Activated gamma-delta T cell (primary cell): ENCODE measurements around the gene PRDM1.
"Not testable (repeated sequence)": the region's sequence is repeated elsewhere in the genome, so short reads cannot be mapped to it uniquely, and the experiment has no call there.

Experiments
- DNase-seq: peaks from one replicate; lab custom pipeline; 2025; lab: John Stamatoyannopoulos, UW

PRDM1 gene

DNA sequence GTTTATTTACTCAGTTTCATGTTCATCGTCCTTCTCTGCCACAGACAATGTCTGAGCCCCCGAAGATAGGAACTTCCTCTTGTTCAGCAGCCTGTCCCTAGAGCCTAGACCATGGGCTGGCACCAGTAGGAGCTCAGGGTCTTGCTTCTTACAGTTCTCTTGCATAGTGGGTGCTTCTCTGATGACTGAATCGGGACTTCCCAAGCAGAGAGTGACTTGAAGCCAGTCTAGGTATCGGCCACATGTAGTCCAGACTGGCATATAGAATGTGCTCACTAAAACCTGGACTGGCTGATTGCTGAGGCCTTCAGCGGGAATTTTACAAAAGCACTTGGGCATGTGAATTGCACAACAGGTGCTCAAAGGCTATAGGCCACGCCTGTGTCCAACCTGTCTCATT lies 52.0 kb downstream of the PRDM1 start:
- DNase-seq = no peak

DNA sequence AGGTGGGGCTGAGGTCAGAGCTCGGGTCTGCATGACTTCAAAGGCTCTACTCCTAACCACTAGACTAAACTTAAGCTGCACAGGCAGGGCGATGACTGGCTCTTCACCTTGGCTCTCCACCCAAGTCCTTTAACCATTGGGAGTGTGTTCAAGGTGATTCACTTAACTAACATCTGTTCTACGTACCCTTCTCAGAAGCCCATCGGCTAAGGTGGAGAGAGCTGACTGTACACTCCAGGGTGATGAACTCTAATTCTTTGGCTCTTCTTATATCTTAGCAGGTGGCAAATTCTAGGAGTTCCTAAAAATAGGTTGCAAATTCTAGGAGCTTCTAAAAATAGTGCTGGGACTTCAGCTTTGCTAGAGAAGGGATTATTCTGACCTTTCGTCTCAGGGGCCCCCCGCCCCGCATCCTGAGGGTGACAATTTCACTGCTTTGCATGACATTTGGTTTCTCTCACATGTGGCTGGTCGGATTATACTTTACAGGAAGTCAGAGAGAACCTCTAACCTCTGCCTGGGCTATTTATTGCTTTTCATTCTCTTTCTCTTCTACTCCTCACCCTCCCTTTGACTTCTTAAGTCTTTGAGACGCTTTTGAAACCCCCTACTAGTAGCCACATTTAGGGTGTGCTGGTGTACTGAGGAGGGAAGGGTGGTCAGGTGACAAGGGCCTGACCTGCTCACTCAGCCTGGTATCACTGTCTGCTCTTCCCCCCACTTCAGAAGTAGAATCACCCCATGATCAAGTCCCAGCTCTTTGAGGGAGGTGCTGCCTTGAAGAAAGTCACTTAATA lies 55.5 kb downstream of the PRDM1 start:
- no peak for DNase-seq

DNA sequence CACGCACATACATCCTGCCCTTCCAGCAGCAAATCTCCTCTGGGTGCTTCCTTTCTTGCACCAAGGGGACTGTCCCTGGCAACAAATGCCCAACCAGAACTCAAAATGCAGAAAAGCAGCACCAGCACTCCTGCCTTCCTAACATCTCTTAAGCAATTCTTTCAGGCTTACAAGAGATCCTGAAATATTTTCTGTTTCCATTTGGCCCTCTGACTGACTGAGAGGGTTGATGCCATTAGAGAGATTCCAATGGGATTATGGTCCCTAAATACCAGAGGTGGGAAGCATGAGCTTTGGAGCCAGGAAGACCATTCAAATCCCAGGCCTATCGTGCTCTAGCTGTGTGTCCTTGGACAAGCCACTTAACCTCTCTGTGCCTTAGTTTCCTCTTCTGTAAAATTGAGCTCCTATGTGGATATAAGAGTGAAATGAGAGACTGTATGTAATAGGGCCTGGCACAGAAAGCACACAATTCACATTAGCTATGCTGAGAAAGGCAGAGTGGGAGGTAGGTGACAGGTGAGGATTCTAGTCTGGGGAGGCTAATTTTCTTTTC lies 56.8 kb downstream of the PRDM1 start:
- DNase-seq = no peak

DNA sequence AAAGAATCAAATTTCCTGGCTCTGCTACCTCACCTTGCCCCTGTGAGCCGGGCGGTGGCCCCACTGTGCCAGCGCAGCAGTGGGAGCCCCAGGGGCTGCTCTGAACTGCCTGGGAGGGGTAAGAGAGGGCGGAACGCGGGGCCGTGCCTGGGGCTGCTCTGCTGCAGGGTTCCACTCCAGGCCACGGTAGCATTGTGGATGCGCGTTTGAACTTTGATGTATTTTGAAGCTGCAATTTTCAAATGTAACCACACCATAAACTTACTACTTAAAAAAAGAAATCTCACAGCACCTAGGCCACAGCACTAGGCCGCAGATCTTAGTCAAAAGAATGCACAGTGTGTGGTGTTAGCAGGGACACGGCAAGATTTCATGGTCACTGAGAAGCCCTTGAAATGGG lies 57.5 kb downstream of the PRDM1 start:
- DNase-seq = no peak

DNA sequence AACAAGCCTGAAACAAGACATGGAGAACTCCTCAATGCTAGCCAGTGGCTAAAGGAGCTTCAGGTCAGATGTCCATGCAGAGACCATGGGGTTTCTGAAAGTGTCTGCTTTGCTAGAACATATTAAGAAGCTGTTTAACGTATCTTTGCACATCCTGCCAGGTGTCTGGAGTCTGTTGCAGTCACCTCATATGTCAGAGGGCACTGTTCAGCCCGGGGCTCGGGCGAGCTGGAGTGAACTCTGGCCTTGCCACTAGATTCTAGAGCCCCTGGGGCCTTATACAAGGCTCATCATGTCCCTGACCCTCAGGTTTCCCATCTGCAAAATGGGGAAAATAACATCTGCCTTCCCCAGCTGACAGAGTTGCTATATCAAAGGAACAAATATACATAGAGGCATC lies 59.0 kb downstream of the PRDM1 start:
- DNase-seq = no peak

DNA sequence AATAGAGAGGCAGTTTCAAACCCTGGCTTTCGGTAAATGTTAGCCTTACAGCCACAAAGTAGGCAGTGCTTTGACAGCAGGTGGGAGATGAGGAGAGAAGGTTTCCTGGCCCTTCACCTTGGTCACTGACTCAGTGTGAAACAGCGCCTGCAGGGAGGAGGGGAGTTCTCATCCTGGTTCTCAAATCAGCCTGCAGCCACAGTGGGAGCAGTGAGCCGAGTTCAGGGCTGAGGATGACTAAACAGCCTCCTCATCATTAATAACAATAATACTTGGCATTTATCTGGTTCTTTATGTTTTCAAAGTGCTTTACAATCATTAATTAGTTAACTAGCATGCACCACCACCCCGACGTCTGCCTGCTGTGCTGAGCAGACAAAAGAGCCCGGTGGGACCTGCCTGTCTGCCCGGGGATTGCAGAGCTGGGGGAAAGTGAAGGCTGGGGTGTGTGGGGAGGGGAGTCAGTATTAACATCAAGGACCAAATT lies 59.6 kb downstream of the PRDM1 start:
- no peak for DNase-seq

DNA sequence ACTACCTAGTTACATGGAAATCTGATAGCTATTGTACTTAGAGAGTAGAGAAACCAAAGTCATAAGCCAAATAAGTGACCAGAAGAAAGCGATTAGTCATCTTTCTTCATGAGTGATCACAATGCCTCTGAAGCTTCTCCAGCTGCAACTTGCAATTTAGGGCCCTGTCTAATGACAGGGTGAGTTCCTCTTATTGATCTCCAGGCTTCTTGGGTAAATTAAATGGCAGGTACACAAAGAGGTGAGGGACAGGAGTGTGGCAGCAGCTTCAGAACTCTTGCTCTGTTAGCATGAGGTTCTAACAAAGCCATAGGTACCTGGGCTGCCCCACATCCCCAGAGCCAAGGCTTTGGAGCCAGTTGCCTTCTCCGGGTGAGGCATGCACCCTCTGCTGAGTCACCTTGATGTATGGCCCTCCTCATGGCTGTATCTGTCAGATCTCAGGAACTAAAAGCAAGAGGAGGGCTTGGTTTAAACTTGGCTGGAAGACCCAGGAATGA lies 60.8 kb downstream of the PRDM1 start:
- DNase-seq = no peak

DNA sequence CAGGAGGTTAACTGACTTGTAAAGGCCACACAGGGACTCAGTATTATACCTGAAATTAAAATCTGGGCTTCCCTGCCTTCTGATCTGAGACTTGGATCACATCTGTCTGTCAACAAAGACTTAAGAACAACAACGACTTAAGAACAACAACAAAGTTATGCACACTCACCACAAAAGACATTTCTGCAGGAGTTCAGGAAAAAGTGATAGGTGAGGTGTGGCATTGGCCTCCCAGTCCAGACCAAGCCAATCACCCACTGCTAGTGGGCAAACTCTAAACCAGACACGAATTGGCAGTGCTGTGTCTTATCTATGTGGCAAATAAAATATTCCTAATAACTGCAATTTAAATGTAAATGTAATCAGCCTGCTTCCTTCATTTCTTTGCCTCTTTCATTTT lies 61.3 kb downstream of the PRDM1 start:
- no peak for DNase-seq

DNA sequence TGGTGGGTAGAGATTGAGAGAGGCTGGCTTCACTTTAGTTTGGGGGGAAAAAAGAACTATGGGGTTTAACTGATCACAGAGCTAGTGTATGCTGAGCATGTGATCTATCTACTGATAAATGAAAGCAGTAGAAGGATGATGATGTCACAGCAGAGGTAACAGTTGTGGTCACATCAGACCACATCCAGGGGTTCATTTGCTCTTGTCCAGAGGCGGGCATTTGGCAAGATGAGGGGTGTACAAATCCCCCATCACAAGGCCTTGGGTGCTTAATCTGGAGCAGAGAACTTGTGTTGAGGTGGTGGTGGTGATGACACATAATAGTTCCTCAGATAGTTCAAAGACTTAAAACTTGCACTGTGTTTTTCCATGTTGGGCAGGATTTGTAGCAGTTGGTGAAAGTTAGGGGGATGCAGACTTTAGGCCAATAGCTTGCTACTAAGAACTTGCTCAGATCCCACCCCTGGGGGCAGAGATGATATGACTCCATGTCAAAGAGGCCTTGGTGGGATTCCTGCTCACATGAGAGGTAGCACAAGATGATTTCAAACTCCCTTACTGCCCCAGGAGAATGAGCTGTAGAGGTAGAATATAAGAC lies 63.4 kb downstream of the PRDM1 start:
- no peak for DNase-seq

DNA sequence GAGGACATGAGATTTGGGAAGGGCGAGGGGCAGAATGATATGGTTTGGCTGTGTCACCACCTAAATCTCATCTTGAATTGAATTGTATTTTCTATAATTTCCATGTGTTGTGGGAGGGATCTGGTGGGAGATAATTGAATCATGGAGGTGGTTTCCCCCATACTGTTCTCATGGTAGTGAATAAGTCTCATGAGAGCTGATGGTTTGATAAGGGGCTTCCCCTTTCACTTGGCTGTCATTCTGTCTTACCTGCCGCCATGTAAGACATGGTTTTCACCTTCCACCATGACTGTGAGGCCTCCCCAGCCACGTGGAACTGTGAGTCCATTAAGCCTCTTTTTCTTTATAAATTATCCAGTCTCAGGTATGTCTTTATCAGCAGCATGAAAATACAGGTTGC lies 66.3 kb downstream of the PRDM1 start:
- not testable (repeated sequence) for DNase-seq

DNA sequence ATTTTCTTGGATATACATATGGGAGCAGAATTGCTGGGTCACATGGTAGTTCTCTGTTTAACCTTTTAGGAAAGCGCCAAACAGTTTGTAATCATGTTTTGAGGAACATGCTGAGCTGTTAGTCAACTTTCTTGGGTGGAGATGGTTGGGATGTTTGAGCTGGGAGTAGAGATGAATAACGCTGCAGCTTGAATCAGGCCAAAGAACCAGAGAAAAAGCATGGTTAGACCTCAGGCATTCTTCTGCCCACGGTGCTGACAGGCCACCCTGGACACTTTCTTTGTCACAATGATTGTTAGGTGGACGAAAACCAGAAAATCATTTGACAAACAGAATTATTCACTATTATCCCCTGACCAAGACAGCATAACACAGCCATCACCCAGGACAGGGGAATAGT lies 66.8 kb downstream of the PRDM1 start:
- no peak for DNase-seq

DNA sequence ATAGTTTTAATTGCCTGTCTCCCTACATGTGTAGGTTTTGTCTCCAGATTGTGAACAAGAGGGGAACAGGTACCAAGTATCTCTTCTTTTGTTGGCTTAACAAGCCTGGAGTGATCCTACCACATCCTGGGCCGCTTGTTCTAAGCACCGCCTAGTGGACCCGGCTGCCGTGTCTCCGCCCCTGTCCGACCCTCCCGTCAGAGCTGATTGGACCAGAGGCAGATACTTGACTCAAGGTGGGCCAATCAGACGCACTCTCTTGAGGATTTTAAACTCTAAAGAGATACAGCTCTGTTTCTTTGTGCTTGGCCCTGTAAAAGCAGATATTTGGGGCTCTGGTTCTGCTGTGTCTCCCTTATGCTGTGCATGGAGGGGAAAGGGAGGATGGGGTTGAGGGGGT lies 68.2 kb downstream of the PRDM1 start:
- DNase-seq = no peak

DNA sequence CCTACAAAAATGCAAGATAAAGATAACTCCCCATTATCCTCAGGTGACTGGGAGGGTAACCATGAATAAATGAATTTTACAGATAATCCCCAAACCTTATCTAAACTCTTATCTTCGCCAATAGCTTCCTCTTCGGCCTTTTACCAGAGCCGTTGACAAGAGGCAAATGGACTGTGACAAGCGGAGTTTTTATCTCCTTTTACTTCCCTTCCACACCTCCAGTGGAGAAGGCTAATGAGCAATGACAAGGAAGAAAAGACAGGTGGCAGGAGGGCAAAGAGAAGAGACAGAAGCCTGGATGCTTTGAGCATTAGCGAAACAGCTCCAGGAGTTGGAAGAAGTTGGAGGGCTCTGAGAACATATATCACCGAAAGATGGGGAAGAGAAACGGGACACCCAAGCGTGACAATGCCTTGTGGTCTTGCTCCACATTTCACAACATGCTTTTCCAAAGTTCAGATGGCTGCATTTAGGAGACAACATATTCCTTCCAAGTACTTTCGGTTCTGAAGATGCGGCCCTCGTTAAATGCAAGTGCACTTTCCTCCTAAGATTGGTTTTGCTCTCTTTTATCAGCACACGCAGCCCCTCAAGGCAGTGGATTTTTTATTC lies 69.2 kb downstream of the PRDM1 start:
- no peak for DNase-seq

DNA sequence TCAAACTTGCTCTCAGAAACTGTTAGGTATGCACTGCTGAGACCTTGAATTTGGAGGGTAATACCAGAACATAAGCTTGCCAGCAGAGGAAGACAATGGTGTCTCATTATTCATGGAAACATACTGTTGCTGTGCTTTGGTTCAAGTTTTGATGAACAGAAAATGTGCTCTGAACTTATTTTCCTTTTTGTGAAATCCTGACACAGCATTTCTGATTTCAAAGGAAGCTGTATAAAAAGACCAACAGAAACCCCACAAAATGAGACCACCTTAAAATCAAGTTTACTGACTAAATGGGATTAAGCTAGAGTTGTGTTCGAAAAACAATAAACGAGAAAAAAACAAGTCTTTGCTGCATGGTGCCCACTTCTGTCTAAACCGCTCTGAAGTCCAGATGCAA lies 70.3 kb downstream of the PRDM1 start:
- DNase-seq = no peak

DNA sequence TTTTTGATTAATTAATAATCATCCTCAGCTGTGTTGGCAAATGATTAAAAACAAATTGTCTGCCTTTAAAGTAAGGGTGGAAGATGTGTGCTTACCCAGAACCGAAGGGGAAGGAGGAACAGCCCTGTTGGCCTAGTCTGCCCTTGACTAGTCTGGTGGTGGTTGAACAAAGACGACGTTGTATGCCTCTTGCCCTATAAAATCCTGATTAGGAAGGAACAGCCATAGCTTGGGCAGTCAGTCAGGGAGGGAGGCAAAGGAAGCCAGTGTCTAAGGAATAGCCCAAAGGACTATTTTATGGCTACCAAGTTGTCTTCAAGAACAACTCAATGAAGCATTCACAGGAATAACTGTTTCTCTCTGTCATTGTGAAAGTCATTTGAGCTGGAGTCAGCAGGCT lies 70.7 kb downstream of the PRDM1 start:
- DNase-seq = no peak

DNA sequence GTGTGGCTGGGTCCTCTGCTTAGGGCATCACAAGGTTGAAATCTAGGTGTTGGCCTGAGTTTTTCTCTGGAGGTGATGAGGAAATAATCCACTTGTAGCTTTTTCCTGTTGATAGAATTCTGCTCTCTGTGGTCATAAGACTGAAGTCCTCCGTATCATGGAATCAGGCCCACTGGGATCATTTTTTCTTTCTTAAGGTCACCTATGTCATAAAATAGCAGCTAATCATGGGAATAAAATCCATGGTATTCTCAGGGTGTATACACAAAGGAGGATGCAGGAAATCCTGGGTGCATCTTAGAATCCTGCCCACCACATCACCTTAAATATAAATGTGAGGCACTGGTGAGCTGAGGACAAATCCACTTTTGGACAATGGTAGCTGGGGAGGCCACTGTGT lies 72.7 kb downstream of the PRDM1 start:
- no peak for DNase-seq
